ENCODE data around the gene LTA.

LTA gene, protein sequence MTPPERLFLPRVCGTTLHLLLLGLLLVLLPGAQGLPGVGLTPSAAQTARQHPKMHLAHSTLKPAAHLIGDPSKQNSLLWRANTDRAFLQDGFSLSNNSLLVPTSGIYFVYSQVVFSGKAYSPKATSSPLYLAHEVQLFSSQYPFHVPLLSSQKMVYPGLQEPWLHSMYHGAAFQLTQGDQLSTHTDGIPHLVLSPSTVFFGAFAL

GRCh38 chr6:31572041-31572911 lies at the start of gene LTA:
Gene LTA, plus strand, starts transcription at chr6:31572289. Its CDS starts 454 bp downstream, at chr6:31572743.
- DNase-seq: peak; percentile 70 to 90 (median 78)

GRCh38 chr6:31525553-31525931 lies 46.5 kb upstream of the LTA start:
- DNase-seq: no peak

GRCh38 chr6:31525932-31526591 lies 46.0 kb upstream of the LTA start:
- no peak for DNase-seq

DNA sequence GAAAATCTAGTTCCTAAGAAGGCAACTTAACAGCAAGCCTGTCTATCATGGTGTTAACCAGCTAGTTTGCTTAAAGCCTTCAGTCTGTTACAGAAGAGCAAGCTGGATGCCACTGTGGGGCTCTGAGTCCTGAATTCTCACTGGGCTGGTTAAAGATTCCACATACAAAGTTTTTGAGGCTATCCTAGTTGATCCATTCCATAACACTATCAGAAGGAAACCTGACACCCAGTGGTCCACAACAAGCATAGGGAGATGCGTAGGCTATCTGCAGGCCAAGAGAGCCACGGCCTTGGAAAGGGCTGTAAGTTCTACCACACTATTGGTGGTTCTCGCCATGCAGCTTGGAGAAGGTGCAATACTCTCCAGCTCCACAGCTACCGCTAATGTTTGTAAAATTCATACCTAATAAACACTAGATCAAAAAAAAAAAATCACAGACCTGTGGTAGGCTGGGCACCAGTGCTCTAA lies 43.7 kb upstream of the LTA start:
- no peak for DNase-seq

- no peak for DNase-seq
These were observed 43.2 kb upstream of the LTA start, which contains the start of gene MCCD1 for GRCh38 chr6:31528821-31529328. Gene MCCD1, plus strand, starts transcription at chr6:31528962. Its CDS starts 53 bp downstream, at chr6:31529015.

- DNase-seq: no peak
These were observed 42.5 kb upstream of the LTA start for GRCh38 chr6:31529329-31530150.

- no peak for DNase-seq
These were observed 41.4 kb upstream of the LTA start for GRCh38 chr6:31530659-31531058.

DNA sequence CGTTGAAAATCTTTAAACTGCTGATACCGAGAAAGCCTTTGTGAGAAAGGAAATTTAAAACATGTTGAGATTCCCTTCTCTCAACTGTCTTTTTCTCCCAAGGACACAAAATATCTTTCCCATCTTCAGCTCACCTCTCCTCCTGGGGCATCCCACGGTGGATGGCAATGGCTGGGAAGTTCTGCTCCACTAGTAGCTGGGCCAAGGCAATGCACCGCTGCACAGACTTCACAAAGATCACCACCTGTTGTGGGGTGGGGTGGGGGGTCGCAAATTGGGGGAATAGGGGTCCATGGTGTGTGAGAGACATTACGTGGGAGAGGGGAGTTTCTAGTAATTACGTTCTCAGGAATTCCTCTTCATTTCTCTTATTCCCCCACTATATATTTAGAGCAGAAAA lies 40.9 kb upstream of the LTA start:
- DNase-seq: no peak

DNA sequence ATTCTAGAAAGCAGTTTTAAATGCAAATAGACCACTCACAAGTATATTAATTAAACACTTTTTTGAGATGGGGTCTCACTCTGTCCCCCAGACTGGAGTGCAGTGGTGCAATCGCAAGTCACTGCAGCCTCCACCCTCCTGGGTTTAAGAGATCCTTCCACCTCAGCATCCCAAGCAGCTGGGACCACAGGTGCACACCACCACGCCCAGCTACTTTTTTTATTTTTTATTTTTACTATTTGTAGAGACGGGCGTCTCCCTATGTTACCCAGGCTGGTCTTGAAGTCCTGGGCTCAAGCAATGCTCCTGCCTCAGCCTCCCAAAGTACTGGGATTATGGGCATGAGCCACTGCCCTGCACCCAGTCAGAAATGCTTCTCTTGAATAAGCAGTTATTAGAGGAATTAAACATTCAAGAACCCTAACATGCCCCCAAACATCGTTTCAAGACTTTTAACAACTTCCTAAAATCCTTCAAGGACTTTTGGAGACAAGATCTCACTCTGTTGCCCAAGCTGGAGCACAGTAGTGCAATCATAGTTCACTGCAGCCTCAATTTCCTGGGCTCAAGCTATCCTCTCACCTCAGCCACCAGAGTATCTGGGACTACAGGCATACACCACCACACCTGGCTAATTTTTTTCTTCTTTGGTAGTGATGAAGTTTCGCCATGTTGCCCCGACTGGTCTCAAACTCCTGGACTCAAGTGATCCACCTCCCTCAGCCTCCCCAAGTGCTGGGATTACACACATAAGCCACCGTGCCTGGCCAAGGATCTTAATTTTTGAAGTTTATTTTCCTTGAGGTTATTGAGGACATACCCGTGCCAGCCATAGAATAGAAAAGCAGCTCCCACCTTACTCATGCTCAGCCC lies 40.1 kb upstream of the LTA start:
- no peak for DNase-seq

DNA sequence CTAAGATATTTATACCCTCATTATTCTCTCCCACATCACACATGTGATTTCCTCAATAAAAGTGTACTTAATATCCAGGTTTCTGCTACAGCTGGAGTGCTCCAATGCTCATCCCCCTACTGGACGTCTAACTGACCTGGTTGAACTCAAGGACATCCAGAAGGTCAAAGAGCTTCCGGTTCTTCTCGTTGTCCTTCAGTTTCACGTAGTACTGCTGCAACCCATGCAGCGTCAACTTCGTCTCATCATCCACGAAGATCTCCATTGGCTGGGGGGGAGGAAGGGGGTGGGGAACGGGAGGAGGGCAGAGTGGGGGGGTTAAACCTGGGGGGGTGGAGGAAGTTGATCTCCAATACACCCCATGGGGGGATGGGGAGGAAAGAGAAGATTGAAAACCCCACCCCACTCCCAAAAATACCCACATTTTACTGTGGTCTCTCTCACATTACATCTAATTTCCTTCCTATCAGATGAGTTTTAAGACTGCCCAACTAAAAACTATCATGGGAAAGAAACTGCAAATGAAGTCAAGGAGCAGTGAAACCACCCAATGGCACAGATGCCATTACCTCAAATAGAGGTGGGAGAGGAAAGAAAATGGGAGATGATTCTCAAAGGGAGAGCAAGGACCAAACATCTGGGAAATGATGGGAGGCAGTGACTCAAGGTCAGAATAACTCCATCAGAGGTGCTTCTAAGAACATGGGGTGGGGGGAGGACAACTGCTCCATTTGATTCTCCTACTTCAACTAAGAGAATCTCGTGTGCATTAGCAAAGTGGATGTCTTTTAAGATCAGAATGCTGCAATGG lies 39.2 kb upstream of the LTA start:
- DNase-seq: no peak

DNA sequence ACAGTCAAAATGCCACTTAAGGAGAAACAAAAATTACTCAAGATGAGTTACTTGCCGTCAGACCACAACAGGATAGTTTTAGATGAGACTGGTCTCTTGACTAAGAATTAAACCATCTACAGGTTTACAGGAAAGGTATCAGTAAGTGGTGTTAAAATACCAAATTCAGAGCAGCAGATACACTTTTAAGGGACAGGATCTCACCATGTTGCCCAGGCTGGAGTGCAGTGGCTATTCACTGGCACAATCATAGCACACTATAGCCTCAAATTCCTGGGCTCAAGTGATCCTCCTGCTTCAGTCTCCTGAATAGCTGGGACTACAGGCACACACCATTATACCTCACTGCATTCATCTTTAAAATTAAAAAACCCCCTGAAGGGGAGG lies 38.6 kb upstream of the LTA start:
- no peak for DNase-seq

DNA sequence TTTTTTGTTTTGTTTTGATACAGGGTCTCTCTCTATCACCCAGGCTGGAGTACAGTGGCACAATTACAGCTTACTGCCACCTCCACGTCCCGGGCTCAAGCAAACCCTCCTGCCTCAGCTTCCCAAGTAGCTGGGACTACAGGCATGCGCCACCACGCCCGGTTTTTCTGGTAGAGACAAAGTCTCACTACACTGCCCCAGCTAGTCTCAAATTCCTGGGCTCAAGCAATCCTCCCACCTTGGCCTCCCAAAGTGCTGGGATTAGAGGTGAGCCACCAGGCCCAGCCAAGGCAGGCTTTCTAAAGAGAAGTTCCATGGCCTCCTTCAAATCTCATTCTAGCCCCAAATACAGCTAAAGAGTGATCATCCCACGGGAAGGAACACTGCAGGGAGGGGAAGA lies 38.1 kb upstream of the LTA start:
- no peak for DNase-seq

- DNase-seq: no peak
These were observed 37.5 kb upstream of the LTA start for GRCh38 chr6:31534521-31535040.

DNA sequence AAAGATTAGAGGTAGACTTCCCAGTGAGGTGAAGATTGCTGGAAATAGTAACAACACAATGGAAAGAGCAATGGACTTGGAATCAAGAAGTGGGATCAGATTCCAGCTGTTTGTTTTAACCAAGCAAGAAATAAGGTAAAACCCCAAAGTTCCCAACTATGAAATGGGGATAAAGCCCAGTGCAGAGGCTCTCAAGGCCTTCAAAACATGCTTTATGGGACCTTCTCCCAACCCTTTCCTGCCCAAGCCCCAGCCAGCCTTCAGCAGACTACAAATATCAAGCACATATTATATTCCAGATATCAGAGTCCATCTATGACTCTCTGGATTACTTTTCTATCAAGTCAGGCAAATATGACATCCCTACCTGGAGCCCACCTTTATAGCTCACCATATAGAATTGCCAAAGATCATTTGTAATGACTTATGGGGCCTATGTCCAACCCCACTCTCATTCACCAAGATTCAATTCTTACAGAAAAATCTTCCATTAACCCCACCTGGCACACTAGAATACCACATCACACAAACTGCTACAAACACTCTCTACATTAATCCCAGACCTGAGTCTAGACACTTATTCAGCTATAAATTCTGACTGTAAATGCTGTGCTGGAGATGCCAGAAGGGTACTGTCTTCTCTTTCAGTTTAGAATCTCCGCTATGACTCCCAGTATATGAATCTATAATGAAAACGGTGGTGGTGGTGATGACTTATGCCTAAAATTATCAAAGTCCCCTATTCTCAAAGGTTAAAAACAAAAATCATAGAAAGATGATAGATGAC lies 36.4 kb upstream of the LTA start:
- no peak for DNase-seq

DNA sequence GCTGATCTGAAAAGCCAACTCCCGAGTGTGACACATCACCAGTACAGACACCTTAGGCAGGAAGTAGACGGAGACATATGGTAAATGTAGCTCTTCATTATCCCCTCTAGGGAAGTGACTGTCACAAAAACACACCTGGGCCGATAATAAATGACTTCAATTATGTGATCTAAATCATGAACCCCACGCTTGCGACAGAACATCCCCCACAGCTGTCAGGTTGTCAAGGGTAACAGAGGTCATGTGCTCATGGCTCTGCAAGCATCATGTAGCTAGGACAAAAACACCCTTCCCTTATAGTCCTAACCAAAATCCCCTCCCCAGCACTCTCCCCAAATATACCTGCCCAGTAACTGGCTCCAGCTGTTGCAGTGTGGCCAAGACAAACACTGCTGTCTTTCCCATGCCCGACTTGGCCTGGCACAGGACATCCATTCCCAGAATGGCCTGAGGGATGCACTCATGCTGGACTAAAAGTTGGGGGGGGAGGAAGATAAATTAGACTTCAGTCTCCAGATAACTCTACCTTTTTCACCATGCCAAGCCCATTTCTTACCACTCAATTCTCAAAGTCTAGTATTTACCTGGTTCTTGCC lies 33.2 kb upstream of the LTA start:
- peak in 1 of 6 experiments; percentile 8 for DNase-seq

- DNase-seq: no peak
These were observed 31.4 kb upstream of the LTA start for GRCh38 chr6:31540640-31541039.

DNA sequence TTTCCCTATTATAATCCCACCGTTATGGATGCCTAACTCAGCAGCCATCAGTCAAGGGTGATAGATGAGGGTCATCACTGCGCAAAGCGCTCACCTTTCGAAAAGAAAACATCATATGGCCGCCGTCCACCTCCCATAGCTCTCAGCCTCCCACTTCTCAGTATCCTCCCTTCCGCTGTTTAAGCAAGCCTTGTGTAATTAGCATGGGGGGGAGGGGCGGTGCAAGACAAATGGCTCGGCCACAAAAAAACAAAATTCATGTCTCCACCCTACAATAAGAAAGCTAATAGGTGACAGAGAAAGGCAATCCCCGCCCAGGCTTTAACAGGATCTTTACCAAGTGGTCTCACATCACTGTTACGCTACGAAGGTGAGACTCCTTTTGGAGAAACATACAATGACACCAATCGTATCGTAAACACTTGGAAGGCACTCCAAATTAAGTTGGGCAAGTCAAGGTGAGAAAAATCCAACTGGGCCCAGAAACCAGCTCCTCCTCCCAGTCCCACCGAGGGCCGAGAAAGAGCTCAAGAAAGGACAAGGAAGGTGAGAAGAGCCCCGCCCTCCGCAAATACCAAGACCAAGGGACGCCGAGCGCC lies 30.9 kb upstream of the LTA start:
- DNase-seq: peak; percentile 48 to 88 (median 65)

GRCh38 chr6:31541658-31542521 lies 30.2 kb upstream of the LTA start, which contains the start of gene DDX39B:
Gene DDX39B, minus strand, starts transcription at chr6:31542003. Its CDS starts 1,471 bp downstream, at chr6:31540532.
- DNase-seq: peak; percentile 89 to 95 (median 92)
